HCT116 (cell line): ENCODE data around the gene GALK2. TPM values are rescaled to one million over a fixed set of nuclear protein-coding genes. Genes with fewer than 3 reads are reported as not detected.

Experiments used
- ATAC-seq: fragments of 200-7000 bp; cut with Tn5 transposase; 2 replicates; pipeline ENCODE4 v1.9.1; 2020; ENCODE audit warnings: mild to moderate bottlenecking, moderate library complexity
- BruUV-seq: library from RNA; stranded (reverse); fragments of 400-500 nt; replicated peaks from 2 replicates; lab custom pipeline; 2021; lab: Mats Ljungman, UMichigan
- CTCF ChIA-PET: fragments of 300-600 bp; sonication (Branson Sonifier 250); formaldehyde crosslinking; loops from one replicate; lab custom pipeline; 2021; ENCODE audit warnings: antibody characterized with exemption; lab: Charles Lee
- POLR2A ChIA-PET: fragments of 300-600, 350-600 bp; sonication (Branson Sonifier 250); formaldehyde crosslinking; loops from one replicate; lab custom pipeline; 2021; ENCODE audit warnings: antibody characterized with exemption; lab: Charles Lee
- RAD21 ChIA-PET, 2 experiments: fragments of 300-600 bp; sonication (Branson Sonifier 250); formaldehyde crosslinking; loops; one replicate each; lab custom pipeline; 2023; ENCODE audit warnings: low total read pairs in 2 of 2; ENCODE audit not compliant: uncharacterized antibody in 2 of 2, unreplicated experiment in 2 of 2, low non-redundant PET in 1 of 2; lab: Charles Lee
- DNase-seq: peaks from one replicate; pipeline ENCODE4 v3.0.0-alpha.2; 2010; ENCODE audit warnings: low read depth, low spot score
- H2AFZ ChIP-seq: fragments of 200-600 bp; shearing (Covaris generic), sonication (generic); 2 replicates; pipeline ENCODE4 v1.6.1; 2017; ENCODE audit warnings: low read depth, mixed run types, mixed read lengths, antibody characterized with exemption, low read length; ENCODE audit not compliant: poor library complexity, severe bottlenecking
- H3K27ac ChIP-seq: 2 replicates; pipeline ENCODE4 v1.5.1; 2012; ENCODE audit warnings: low read depth, low read length
- H3K27me3 ChIP-seq: fragments of 200-600 bp; sonication (generic); 2 replicates; pipeline ENCODE4 v1.6.1; 2016; ENCODE audit warnings: mixed run types, low read length, mixed read lengths; ENCODE audit not compliant: insufficient read depth
- H3K36me3 ChIP-seq, 2 experiments: fragments of 200-500 bp in 1 of 2; fragments of 200-600 bp in 1 of 2; sonication (Bioruptor generic) in 1 of 2; sonication (generic) in 1 of 2; 2 replicates each; pipeline versions ENCODE4 v1.5.1 to v1.6.1; 2014 to 2016; ENCODE audit warnings: low read length in 2 of 2, inconsistent platforms in 1 of 2, mixed read lengths in 1 of 2, mixed run types in 1 of 2; ENCODE audit not compliant: insufficient read depth in 2 of 2, control insufficient read depth in 1 of 2
- H3K4me1 ChIP-seq, 2 experiments: fragments of 200-600 bp in 1 of 2; sonication (generic) in 1 of 2; 2 replicates each; pipeline versions ENCODE4 v1.5.1 to v1.6.1; 2012 to 2017; ENCODE audit warnings: low read length in 2 of 2, inconsistent platforms in 1 of 2, mild to moderate bottlenecking in 1 of 2, mixed read lengths in 1 of 2, mixed run types in 1 of 2, moderate library complexity in 1 of 2; ENCODE audit not compliant: insufficient read depth in 2 of 2, control insufficient read depth in 1 of 2
- H3K4me2 ChIP-seq: fragments of 200-600 bp; sonication (generic); 2 replicates; pipeline ENCODE4 v1.6.1; 2017; ENCODE audit warnings: mixed run types, low read length, mixed read lengths
- H3K4me3 ChIP-seq, 2 experiments: fragments of 200-600 bp in 1 of 2; sonication (generic) in 1 of 2; replicated peaks in 1 of 2; 2 replicates each; pipeline ENCODE4 v1.5.1; 2011 to 2016; ENCODE audit warnings: low read length in 2 of 2, control low read depth in 1 of 2, low read depth in 1 of 2, mild to moderate bottlenecking in 1 of 2, mixed read lengths in 1 of 2, mixed run types in 1 of 2
- H3K79me2 ChIP-seq: fragments of 200-600 bp; sonication (generic); 2 replicates; pipeline ENCODE4 v1.6.1; 2017; ENCODE audit warnings: mild to moderate bottlenecking, mixed run types, low read length, moderate library complexity, mixed read lengths; ENCODE audit not compliant: insufficient read depth
- H3K9ac ChIP-seq: fragments of 200-600 bp; sonication (generic); 2 replicates; pipeline ENCODE4 v1.6.1; 2016; ENCODE audit warnings: low read length, mixed read lengths
- H3K9me2 ChIP-seq: fragments of 200-600 bp; sonication (generic), shearing (Covaris generic); 2 replicates; pipeline ENCODE4 v1.6.1; 2017; ENCODE audit warnings: mixed run types, mild to moderate bottlenecking, moderate library complexity; ENCODE audit not compliant: insufficient read depth
- H3K9me3 ChIP-seq, 2 experiments: fragments of 200-500 bp in 1 of 2; fragments of 200-600 bp in 1 of 2; sonication (Bioruptor generic) in 1 of 2; sonication (generic) in 1 of 2; 2 replicates each; pipeline ENCODE4 v1.6.1; 2014 to 2017; ENCODE audit warnings: low read length in 2 of 2, mixed read lengths in 2 of 2, inconsistent platforms in 1 of 2, low read depth in 1 of 2, mild to moderate bottlenecking in 1 of 2, mixed run types in 1 of 2, moderate library complexity in 1 of 2; ENCODE audit not compliant: control insufficient read depth in 1 of 2, insufficient read depth in 1 of 2
- H4K20me1 ChIP-seq: fragments of 200-600 bp; sonication (generic), shearing (Covaris generic); 2 replicates; pipeline ENCODE4 v1.6.1; 2017; ENCODE audit warnings: mixed run types, mild to moderate bottlenecking, moderate library complexity; ENCODE audit not compliant: insufficient read depth
- ATF3 ChIP-seq: IDR thresholded peaks from 2 replicates; pipeline ENCODE4 v1.6.1; 2012
- CEBPB ChIP-seq: IDR thresholded peaks from 2 replicates; pipeline ENCODE4 v1.6.1; 2012; ENCODE audit warnings: low read depth
- EGR1 ChIP-seq: IDR thresholded peaks from 2 replicates; pipeline ENCODE4 v1.6.1; 2012; ENCODE audit warnings: low read depth
- ELF1 ChIP-seq: IDR thresholded peaks from 2 replicates; pipeline ENCODE4 v1.6.1; 2012; ENCODE audit warnings: low read depth, borderline replicate concordance
- EZH2 ChIP-seq: fragments of 200-600 bp; sonication (generic); IDR thresholded peaks from 2 replicates; pipeline ENCODE4 v1.6.1; 2017; ENCODE audit warnings: antibody characterized with exemption, mixed run types
- EZH2phosphoT487 ChIP-seq: fragments of 200-600 bp; IDR thresholded peaks from 2 replicates; pipeline ENCODE4 v1.6.1; 2018; ENCODE audit warnings: antibody characterized with exemption, borderline replicate concordance
- MAX ChIP-seq: IDR thresholded peaks from 2 replicates; pipeline ENCODE4 v1.6.1; 2012
- POLR2A ChIP-seq: IDR thresholded peaks from 2 replicates; pipeline ENCODE4 v1.7.0; 2011; ENCODE audit warnings: borderline replicate concordance; ENCODE audit not compliant: insufficient read depth, insufficient read length; ENCODE audit errors: extremely low read depth
- POLR2AphosphoS5 ChIP-seq: IDR thresholded peaks from 2 replicates; pipeline ENCODE4 v1.6.1; 2011; ENCODE audit warnings: mild to moderate bottlenecking, low read depth, low read length, moderate library complexity
- RAD21 ChIP-seq: IDR thresholded peaks from 2 replicates; pipeline ENCODE4 v1.6.1; 2012; ENCODE audit warnings: low read depth, mild to moderate bottlenecking
- SIN3A ChIP-seq: IDR thresholded peaks from 2 replicates; pipeline ENCODE4 v1.6.1; 2012; ENCODE audit warnings: low read depth
- SP1 ChIP-seq: IDR thresholded peaks from 2 replicates; pipeline ENCODE4 v1.6.1; 2012; ENCODE audit warnings: low read depth
- SRF ChIP-seq: IDR thresholded peaks from 2 replicates; pipeline ENCODE4 v1.6.1; 2012; ENCODE audit warnings: low read depth
- YY1 ChIP-seq: IDR thresholded peaks from 2 replicates; pipeline ENCODE4 v1.6.1; 2011; ENCODE audit warnings: low read length, low read depth, moderate library complexity, mild to moderate bottlenecking; ENCODE audit not compliant: insufficient replicate concordance; ENCODE audit errors: extremely low read depth
- ZBTB33 ChIP-seq: IDR thresholded peaks from 2 replicates; pipeline ENCODE4 v1.6.1; 2011; ENCODE audit warnings: mild to moderate bottlenecking, low read length, moderate library complexity; ENCODE audit not compliant: insufficient replicate concordance; ENCODE audit errors: extremely low read depth
- ZFX ChIP-seq: fragments of 450-650 bp; IDR thresholded peaks from 2 replicates; pipeline ENCODE4 v1.6.1; 2017
- ZNF274 ChIP-seq: fragments of 200-500 bp; sonication (Bioruptor generic); IDR thresholded peaks from 2 replicates; pipeline ENCODE4 v1.6.1; 2014; ENCODE audit warnings: mild to moderate bottlenecking, low read depth, low read length, inconsistent platforms
- intact Hi-C: fragments of 100-400 bp; cut with micrococcal nuclease; formaldehyde crosslinking; loops from 2 replicates; pipeline ENCODE4 v1.10.0; 2022
- total RNA-seq: library from RNA; stranded (reverse); gene quantifications from one replicate; pipeline ENCODE4 v1.2.1, GENCODE V29; 2021; ENCODE audit not compliant: unreplicated experiment

GALK2 gene
- total RNA-seq, 1 experiment from 2014 or later, result 18.7 TPM

- Histone ChIP-seq H3K9me2 (no peaks in the 10 kb centered on the region), H4K20me1 (no peaks in the 10 kb centered on the region; the same call in 1 of the 2 replicates), H3K27me3 (no peaks in the 10 kb centered on the region), H3K4me2 (no peak overlapping the region), H2AFZ (no peak overlapping the region), H3K4me1 (no peaks in the 10 kb centered on the region), H3K79me2 (no peaks in the 10 kb centered on the region), H3K4me3 (no peak overlapping the region), H3K27ac (no peak overlapping the region), H3K9ac (no peak overlapping the region), H3K36me3 (no peaks in the 10 kb centered on the region; a peak in 1 of 4 replicates), H3K9me3 (no peaks in the 10 kb centered on the region)
- ChIA-PET CTCF (no interaction called here), RAD21 (no interaction called here), POLR2A (no interaction called here)
- BruUV-seq, result no TSS peak
- DNase-seq (no peak), ATAC-seq (no peak)
- intact Hi-C loops, result loop anchor here (5.0 to 10.0 kb wide), 3 partner anchors 386 to 813 kb away; partner anchors contain the start of genes DTWD1 and FAM227B
- TF ChIP-seq EZH2, result no peak
- no peak for TF ChIP-seq MAX
- no peak for TF ChIP-seq YY1
- TF ChIP-seq ATF3, result no peak
Measured at GRCh38 chr15:49239105-49239504, 69.1 kb downstream of the GALK2 start.

GRCh38 chr15:49242820-49243219, 72.8 kb downstream of the GALK2 start:
- DNase-seq, result no peak
- RAD21 ChIA-PET, result no interaction called here
- ATAC-seq, result no peak
- Histone ChIP-seq H2AFZ (no peak overlapping the region), H3K9me3 (no peaks in the 10 kb centered on the region), H3K36me3 (no peaks in the 10 kb centered on the region; a peak in 1 of 4 replicates), H3K9me2 (no peaks in the 10 kb centered on the region), H3K4me1 (no peaks in the 10 kb centered on the region), H3K9ac (no peak overlapping the region), H4K20me1 (no peaks in the 10 kb centered on the region), H3K79me2 (no peaks in the 10 kb centered on the region), H3K4me2 (no peak overlapping the region), H3K27ac (no peak overlapping the region), H3K27me3 (no peaks in the 10 kb centered on the region), H3K4me3 (no peak overlapping the region)
- TF ChIP-seq CEBPB (no peak), SRF (no peak), SP1 (no peak), EZH2 (no peak), ZBTB33 (no peak), ZFX (no peak), ZNF274 (no peak), POLR2A (no peak), ELF1 (no peak), SIN3A (no peak), ATF3 (no peak), EZH2phosphoT487 (no peak), EGR1 (no peak), RAD21 (no peak), POLR2AphosphoS5 (no peak)
- intact Hi-C loops, result no loop called here
- BruUV-seq, result no TSS peak
- POLR2A ChIA-PET, result no interaction called here
- CTCF ChIA-PET, result no interaction called here
